ENCODE measurements around the gene WDR27.

WDR27 gene

GRCh38 chr6:169425628-169426370, 276.0 kb downstream of the WDR27 start:
- no peak for DNase-seq

- DNase-seq, result no peak
These were observed 277.0 kb downstream of the WDR27 start for GRCh38 chr6:169424821-169425240.

- no peak for DNase-seq
These were observed 277.6 kb downstream of the WDR27 start for GRCh38 chr6:169424149-169424804.

GRCh38 chr6:169421586-169422264, 280.1 kb downstream of the WDR27 start:
- no peak for DNase-seq

- DNase-seq, result no peak
These were observed 280.8 kb downstream of the WDR27 start for GRCh38 chr6:169420912-169421543.

- no peak for DNase-seq
These were observed 284.7 kb downstream of the WDR27 start for GRCh38 chr6:169417101-169417500.

GRCh38 chr6:169416249-169416648, 285.6 kb downstream of the WDR27 start:
- no peak for DNase-seq

- no peak for DNase-seq
These were observed 286.6 kb downstream of the WDR27 start for GRCh38 chr6:169415179-169415578.

GRCh38 chr6:169411722-169412121, 290.1 kb downstream of the WDR27 start:
- no peak for DNase-seq

- no peak for DNase-seq
These were observed 290.5 kb downstream of the WDR27 start for GRCh38 chr6:169411296-169411695.

- DNase-seq, result no peak
These were observed 292.0 kb downstream of the WDR27 start for GRCh38 chr6:169409742-169410312.

- no peak for DNase-seq
These were observed 294.5 kb downstream of the WDR27 start for GRCh38 chr6:169407325-169407724.

Data from NCI-H526 treated with DMSO at 0.1 percent for 48 hours (cell line).